Smooth muscle cell of the brain vasculature (primary cell): ENCODE measurements around the gene KATNB1.

ENCODE experiments used
- DNase-seq: peaks from one replicate; pipeline ENCODE4 v3.0.0-alpha.2; 2012; ENCODE audit warnings: low read depth, low spot score

The KATNB1 gene, protein sequence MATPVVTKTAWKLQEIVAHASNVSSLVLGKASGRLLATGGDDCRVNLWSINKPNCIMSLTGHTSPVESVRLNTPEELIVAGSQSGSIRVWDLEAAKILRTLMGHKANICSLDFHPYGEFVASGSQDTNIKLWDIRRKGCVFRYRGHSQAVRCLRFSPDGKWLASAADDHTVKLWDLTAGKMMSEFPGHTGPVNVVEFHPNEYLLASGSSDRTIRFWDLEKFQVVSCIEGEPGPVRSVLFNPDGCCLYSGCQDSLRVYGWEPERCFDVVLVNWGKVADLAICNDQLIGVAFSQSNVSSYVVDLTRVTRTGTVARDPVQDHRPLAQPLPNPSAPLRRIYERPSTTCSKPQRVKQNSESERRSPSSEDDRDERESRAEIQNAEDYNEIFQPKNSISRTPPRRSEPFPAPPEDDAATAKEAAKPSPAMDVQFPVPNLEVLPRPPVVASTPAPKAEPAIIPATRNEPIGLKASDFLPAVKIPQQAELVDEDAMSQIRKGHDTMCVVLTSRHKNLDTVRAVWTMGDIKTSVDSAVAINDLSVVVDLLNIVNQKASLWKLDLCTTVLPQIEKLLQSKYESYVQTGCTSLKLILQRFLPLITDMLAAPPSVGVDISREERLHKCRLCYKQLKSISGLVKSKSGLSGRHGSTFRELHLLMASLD

GRCh38 chr16:57735755-57736418, at the start of gene KATNB1:
KATNB1 (plus strand) TSS chr16:57735770; CDS start chr16:57737244, 1,474 bp downstream.
- DNase-seq, result no peak

DNA sequence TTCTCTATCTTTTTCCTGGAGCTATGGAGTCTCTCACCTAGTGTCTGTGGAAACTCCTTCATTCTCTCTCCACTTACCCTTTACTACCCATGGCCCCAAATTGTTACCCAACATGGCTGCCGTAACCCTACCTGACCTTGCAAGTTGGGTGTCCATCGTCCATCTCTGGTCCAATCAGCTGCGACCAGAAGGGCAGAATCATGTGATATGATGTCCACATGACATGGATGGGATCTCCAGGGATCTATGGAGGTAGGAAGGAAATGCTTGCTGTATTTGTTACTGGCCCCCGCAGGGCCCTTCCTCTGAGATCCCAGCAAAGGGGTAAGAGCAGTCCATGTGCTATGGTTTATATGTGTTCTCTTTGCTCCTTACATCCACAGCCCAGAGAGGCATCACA, 49.0 kb upstream of the KATNB1 start:
- no peak for DNase-seq

DNA sequence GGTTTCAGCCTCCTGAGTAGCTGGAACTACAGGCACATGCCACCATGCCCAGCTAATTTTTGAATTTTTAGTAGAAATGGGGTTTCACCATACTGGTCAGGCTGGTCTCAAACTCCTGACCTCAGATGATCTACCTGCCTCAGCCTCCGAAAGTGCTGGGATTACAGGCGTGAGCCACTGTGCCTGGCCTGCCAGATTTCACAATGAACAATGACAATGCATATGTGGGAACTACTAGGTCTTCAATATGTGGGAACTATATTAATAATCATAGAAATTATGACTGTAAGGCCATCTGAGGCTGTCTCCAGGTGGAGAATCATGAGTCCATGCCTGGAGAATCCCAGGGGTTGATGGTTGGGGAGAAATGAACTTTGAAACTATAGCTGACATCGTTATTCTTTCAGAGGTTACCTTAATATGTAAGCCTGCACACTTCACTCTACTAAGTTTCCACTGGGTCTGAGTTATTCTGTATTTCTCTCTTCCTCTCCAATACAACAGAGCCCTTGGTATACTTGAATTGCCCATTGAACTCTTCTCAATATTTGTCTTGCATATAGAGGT, 48.1 kb upstream of the KATNB1 start:
- DNase-seq, result no peak

- DNase-seq, result no peak
These were observed 47.0 kb upstream of the KATNB1 start for GRCh38 chr16:57688487-57688986.

DNA sequence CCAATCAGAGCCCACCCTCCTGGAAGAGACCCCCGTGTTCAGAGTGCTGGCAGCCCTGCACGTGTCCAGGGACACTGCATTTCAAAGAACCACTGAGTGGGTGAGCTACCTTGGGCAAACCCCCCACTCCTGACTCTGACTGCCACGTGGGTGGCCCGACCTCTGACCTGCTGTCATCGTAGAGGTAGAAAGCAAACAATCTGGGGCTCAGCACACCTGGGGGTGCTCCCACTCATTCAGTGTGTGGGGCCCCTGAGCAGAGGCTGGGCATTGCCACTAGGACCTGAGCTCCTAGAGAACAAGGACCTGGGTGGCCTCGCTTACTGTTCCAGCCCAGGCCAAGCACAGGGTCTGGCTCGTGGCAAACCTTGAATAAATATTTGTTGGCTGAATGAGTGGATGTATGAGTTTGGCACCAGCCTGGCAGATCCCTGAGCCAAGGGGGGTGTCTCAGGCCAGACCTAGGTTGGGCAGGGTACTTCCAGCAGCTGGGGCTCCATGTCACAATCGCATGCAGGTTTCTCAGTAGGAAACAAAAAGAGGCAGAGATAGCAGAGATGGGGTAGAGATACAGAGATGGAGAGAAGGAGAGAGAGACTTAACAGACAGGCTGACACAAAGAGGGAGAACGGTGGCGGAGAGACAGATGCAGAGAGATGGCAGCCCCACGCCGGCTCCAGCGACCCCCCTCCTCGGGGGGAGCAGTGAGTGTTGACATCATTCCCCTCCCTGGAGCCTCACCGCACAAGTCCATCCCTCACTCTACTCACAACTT, 46.4 kb upstream of the KATNB1 start:
- DNase-seq, result no peak

DNA sequence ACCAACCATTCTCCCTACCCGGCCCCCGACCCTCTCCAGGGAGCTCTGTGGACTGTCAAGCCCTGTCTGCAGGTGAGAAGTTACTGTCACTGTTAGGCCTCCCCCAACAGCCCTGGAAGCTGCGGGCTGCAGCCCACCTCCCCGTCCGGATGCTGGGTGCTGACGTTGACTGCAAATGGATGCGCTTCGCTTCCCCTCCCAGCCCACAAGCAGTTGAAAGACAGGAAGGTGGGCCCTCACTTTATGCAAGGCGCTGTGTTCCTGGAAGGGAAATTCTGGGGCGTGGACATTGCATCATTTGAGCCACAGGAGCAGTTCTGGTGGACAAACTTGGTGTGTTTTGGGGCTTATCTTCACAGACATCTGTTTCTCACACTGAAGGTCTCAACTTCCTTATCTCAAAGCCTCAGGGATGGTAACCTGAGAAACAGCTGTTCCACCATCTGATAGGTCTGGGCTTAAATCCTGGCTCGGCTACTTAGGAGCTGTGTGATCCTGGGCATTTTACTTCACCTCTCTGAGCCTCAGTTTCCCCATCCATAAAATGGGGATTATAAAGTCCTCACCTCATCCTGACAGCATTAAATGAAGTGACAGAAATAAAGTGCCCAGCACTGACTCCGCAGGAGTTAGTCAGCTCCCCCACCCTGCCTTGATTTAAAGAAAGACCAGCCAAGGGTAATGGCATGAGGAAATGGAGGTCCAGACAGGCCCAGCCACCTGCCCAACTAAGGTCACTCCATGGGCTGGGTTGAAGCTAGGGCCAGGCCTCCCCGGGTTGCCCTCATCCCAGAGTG, 45.6 kb upstream of the KATNB1 start:
- no peak for DNase-seq

GRCh38 chr16:57690782-57691471, 44.6 kb upstream of the KATNB1 start:
- no peak for DNase-seq

GRCh38 chr16:57692636-57693035, 42.9 kb upstream of the KATNB1 start:
- DNase-seq, result no peak

DNA sequence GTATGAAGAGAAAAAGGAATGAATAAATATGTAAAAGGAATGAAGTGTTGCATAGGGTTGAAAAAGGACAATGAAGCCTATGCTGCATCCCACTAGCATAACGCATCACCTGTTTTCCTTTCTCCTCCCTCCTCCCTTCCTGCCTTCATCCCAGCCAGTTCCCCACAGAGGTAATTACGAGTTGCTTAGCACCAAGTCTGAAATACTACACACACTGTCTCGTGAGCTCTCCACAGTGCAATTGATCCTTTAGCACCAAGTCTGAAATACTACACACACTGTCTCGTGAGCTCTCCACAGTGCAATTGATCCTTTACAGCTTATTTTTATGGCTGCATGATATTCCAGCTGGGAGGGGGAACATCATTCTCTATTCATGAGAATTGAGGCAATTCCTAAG, 42.0 kb upstream of the KATNB1 start:
- DNase-seq, result no peak

DNA sequence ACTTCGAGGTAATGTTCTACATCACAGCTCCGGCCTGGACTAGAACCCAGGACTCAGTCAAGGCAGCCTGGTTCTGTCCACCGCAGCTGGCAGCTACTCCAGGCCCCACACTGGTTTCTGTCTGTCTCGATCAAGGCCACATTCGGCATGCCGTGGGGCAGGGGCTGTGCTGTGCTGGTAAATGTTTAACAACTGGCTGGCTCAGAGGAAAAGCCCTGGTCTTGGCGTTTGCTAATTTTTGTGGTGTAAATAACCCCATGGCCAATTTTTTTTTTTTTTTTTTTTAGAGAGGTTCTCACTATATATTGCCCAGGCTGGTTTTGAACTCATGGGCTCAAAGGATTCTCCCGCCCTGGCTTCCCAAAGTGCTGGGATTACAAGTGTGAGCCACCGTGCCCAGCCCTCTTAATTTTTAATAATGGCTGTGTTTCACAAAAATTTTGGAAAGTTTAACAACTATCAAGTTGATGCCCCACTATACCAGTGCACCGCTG, 41.3 kb upstream of the KATNB1 start:
- DNase-seq, result no peak

DNA sequence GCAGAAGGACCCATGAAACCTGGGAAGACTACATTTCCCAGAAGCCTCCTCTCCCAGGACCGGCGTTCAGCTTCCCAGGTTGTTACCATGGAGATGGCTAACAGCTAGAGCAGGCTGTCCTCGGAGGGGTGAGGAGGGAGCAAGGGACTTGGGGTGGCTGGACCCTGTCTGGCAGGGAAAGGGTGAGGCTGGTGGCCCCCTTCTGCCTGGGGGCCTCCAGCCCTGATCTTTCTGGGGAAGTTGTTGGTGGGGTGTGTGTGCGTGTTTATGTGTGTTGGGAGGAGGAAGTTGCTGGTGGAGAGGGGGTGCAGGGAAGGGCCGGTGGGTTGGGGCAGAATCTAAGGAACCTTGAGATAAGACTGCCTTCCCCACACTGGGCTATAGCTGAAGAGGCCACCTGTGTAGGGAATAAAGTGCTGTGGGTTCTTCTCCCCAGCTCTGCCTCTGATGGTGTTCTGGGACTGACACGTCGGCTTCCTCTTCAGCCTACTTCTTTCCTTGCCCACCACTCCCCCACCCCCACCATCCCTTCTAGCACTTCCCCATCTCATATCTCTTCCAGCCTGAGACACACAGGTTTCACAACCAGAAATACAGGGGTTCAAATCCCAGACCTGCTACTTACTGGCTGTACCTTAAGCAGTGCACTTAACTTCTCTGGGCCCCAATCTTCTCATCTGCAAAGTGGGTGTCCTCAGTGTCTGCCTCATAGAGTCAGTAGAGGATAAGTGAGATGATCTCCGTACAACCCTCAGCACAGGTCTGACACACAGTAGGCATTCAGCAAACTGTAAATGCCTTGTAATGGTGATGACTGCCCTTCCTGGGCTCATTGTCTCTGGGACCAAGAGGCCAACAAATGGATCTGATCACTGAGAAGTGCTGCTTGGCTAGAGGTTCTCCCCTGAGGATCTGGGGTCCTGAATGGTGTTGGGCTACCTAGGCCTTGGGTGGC, 40.6 kb upstream of the KATNB1 start, which contains the start of gene DRC7:
Gene DRC7 (plus strand): TSS at position 82 of the 955 bp plus-strand sequence. CDS start 3,144 bp downstream, outside the sequence.
- DNase-seq, result no peak

GRCh38 chr16:57695680-57696069, 39.9 kb upstream of the KATNB1 start:
- no peak for DNase-seq

DNA sequence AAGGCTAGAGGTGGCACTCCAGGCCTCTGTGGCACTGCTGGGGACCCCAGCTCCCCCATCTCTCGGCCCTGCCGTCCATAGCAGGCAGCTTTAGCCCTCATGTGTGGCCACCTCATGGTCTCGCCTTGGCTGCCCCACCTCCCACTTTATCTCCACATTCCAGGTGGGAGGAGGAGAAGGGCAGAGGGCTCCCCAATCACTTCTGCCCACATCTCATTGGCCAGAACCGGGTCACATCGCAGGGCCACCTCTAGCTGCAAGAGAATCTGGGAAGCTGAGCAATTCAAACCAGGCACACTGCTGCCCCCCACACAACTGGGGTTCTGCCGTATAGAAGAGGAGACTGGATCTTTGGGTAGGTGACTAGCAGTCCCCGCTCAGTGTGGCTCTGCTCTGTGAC, 39.3 kb upstream of the KATNB1 start:
- no peak for DNase-seq

- no peak for DNase-seq
These were observed 37.6 kb upstream of the KATNB1 start for GRCh38 chr16:57697896-57698537.

GRCh38 chr16:57698812-57699405, 36.7 kb upstream of the KATNB1 start:
- DNase-seq, result no peak

- DNase-seq, result no peak
These were observed 36.1 kb upstream of the KATNB1 start for GRCh38 chr16:57699481-57699880.

DNA sequence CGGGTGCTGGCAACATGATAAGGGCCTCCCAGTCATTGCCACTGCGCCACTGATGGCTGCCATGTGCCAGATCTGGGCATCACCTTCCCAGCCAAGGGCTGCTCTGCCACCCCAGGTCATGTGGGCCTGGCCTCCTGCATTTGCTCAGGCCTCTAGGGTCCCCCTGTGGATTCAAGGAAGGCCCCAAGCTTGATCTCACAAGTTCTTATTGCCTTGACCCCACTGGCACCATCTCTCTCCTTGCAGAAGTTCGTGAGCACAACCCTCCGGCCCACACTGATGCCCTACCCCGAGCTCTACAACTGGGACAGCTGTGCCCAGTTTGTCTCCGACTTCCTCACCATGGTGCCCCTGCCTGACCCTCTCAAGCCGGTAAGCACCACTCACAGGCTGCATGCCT, 35.7 kb upstream of the KATNB1 start:
- DNase-seq, result no peak
